SU-DHL-6 (cell line): ENCODE measurements around the gene MYO7B.

Experiments used
- CTCF ChIP-seq: fragments of 200-600 bp; sonication (generic); IDR thresholded peaks from one replicate; pipeline ENCODE4 v1.5.1; 2017; ENCODE audit warnings: antibody characterized with exemption, mild to moderate bottlenecking, low read length, moderate library complexity; ENCODE audit not compliant: insufficient read depth, poor library complexity, severe bottlenecking
- EZH2phosphoT487 ChIP-seq: fragments of 200-600 bp; sonication (generic), shearing (Covaris generic); conservative IDR thresholded peaks from 2 replicates; pipeline ENCODE4 v1.6.1; 2018; ENCODE audit warnings: mild to moderate bottlenecking, antibody characterized with exemption, low read length, moderate library complexity, mixed read lengths

GRCh38 chr2:127683056-127683455, 147.6 kb downstream of the MYO7B start:
- TF ChIP-seq CTCF (no peak), EZH2phosphoT487 (no peak)
